ENCODE measurements around the gene AP3B1. TPM values are rescaled to one million over a fixed set of nuclear protein-coding genes. Genes with fewer than 3 reads are reported as not detected.

Gene AP3B1
- polyA plus RNA-seq, 1 of the 3 experiments (the other 2 are of a cell fraction), result 18.0 TPM

- H3K9me3 ChIP-seq, result no peaks in the 10 kb centered on the region
- WGBS (ENCODE audit: low lambda C conversion rate), result 79% methylated on average over 13 of the region's 13 CpGs
- ChIA-PET POLR2A (no interaction called here), CTCF (no interaction called here)
- no peaks in the 10 kb centered on the region for H3K9me2 ChIP-seq
- no peaks in the 10 kb centered on the region for H3K79me2 ChIP-seq (ENCODE audit: insufficient read depth)
- no peak for DNase-seq
- H3K4me2 ChIP-seq, result no peak overlapping the region
- no peaks in the 10 kb centered on the region for H3F3A ChIP-seq (replicated peaks; ENCODE audit: insufficient read depth)
- TF ChIP-seq, protein P1, sequence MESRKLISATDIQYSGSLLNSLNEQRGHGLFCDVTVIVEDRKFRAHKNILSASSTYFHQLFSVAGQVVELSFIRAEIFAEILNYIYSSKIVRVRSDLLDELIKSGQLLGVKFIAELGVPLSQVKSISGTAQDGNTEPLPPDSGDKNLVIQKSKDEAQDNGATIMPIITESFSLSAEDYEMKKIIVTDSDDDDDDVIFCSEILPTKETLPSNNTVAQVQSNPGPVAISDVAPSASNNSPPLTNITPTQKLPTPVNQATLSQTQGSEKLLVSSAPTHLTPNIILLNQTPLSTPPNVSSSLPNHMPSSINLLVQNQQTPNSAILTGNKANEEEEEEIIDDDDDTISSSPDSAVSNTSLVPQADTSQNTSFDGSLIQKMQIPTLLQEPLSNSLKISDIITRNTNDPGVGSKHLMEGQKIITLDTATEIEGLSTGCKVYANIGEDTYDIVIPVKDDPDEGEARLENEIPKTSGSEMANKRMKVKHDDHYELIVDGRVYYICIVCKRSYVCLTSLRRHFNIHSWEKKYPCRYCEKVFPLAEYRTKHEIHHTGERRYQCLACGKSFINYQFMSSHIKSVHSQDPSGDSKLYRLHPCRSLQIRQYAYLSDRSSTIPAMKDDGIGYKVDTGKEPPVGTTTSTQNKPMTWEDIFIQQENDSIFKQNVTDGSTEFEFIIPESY (IDR thresholded peaks at IDR 0.05; ENCODE audit: borderline replicate concordance, low read depth), result no peak
- no peak for TF ChIP-seq RCOR1 (IDR thresholded peaks at IDR 0.05; ENCODE audit: low read length)
- TF ChIP-seq MEF2A (IDR thresholded peaks at IDR 0.05; ENCODE audit: borderline replicate concordance, low read depth), result no peak
- no peak for TF ChIP-seq EZH2phosphoT487 (IDR thresholded peaks at IDR 0.05; ENCODE audit: borderline replicate concordance, low read depth)
- TF ChIP-seq, protein P2, sequence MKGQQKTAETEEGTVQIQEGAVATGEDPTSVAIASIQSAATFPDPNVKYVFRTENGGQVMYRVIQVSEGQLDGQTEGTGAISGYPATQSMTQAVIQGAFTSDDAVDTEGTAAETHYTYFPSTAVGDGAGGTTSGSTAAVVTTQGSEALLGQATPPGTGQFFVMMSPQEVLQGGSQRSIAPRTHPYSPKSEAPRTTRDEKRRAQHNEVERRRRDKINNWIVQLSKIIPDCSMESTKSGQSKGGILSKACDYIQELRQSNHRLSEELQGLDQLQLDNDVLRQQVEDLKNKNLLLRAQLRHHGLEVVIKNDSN (IDR thresholded peaks at IDR 0.05; ENCODE audit: borderline replicate concordance, low read depth), result no peak
- no peak for TF ChIP-seq NRF1 (IDR thresholded peaks at IDR 0.05; ENCODE audit: low read depth, low read length)
- TF ChIP-seq CHD2 (IDR thresholded peaks at IDR 0.05; ENCODE audit: low read length, partially characterized antibody), result no peak
- no peak for TF ChIP-seq NFIC (IDR thresholded peaks at IDR 0.05; ENCODE audit: borderline replicate concordance)
- TF ChIP-seq, protein P3, sequence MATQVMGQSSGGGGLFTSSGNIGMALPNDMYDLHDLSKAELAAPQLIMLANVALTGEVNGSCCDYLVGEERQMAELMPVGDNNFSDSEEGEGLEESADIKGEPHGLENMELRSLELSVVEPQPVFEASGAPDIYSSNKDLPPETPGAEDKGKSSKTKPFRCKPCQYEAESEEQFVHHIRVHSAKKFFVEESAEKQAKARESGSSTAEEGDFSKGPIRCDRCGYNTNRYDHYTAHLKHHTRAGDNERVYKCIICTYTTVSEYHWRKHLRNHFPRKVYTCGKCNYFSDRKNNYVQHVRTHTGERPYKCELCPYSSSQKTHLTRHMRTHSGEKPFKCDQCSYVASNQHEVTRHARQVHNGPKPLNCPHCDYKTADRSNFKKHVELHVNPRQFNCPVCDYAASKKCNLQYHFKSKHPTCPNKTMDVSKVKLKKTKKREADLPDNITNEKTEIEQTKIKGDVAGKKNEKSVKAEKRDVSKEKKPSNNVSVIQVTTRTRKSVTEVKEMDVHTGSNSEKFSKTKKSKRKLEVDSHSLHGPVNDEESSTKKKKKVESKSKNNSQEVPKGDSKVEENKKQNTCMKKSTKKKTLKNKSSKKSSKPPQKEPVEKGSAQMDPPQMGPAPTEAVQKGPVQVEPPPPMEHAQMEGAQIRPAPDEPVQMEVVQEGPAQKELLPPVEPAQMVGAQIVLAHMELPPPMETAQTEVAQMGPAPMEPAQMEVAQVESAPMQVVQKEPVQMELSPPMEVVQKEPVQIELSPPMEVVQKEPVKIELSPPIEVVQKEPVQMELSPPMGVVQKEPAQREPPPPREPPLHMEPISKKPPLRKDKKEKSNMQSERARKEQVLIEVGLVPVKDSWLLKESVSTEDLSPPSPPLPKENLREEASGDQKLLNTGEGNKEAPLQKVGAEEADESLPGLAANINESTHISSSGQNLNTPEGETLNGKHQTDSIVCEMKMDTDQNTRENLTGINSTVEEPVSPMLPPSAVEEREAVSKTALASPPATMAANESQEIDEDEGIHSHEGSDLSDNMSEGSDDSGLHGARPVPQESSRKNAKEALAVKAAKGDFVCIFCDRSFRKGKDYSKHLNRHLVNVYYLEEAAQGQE (IDR thresholded peaks at IDR 0.05; ENCODE audit: low read depth, low read length), result no peak
- no peak overlapping the region for H3K27ac ChIP-seq (ENCODE audit: low read depth in 2 of 2, low read length in 1 of 2)
- H3K4me3 ChIP-seq (ENCODE audit: low read depth in 2 of 2, low read length in 1 of 2), result no peak overlapping the region
- H3K27me3 ChIP-seq (ENCODE audit: insufficient read depth), result no peaks in the 10 kb centered on the region; the same call in 1 of the 2 replicates
- no peaks in the 10 kb centered on the region for H4K20me1 ChIP-seq (ENCODE audit: insufficient read depth)
- no peaks in the 10 kb centered on the region for H3K4me1 ChIP-seq (ENCODE audit: control insufficient read depth in 1 of 2, insufficient read depth in 2 of 2, low read depth in 1 of 2, low read length in 1 of 2)
- H2AFZ ChIP-seq (ENCODE audit: low read depth), result no peak overlapping the region
- H3K36me3 ChIP-seq (replicated peaks in 1 of 2; ENCODE audit: control insufficient read depth in 1 of 2, insufficient read depth in 2 of 2, low read length in 1 of 2), result no peaks in the 10 kb centered on the region
- H3K9ac ChIP-seq, result no peak overlapping the region
Measured at GRCh38 chr5:77957081-77957480, 337.4 kb downstream of the AP3B1 start.

- no peak overlapping the region for H3K4me3 ChIP-seq (ENCODE audit: low read depth in 2 of 2, low read length in 1 of 2)
- 22% methylated on average over 1 of the region's 1 CpG for WGBS (ENCODE audit: low lambda C conversion rate)
- H3K4me1 ChIP-seq (ENCODE audit: control insufficient read depth in 1 of 2, insufficient read depth in 2 of 2, low read depth in 1 of 2, low read length in 1 of 2), result no peaks in the 10 kb centered on the region
- no peaks in the 10 kb centered on the region for H3K79me2 ChIP-seq (ENCODE audit: insufficient read depth)
- no peak overlapping the region for H3K9ac ChIP-seq
- H3K36me3 ChIP-seq (replicated peaks in 1 of 2; ENCODE audit: control insufficient read depth in 1 of 2, insufficient read depth in 2 of 2, low read length in 1 of 2), result no peaks in the 10 kb centered on the region
- no peaks in the 10 kb centered on the region; the same call in 1 of the 2 replicates for H3K27me3 ChIP-seq (ENCODE audit: insufficient read depth)
- no peaks in the 10 kb centered on the region for H3K9me2 ChIP-seq
- no peaks in the 10 kb centered on the region for H4K20me1 ChIP-seq (ENCODE audit: insufficient read depth)
- TF ChIP-seq, protein P2 (IDR thresholded peaks at IDR 0.05; ENCODE audit: borderline replicate concordance, low read depth), result no peak
- no peak for TF ChIP-seq MEF2A (IDR thresholded peaks at IDR 0.05; ENCODE audit: borderline replicate concordance, low read depth)
- no peak for TF ChIP-seq RAD21 (IDR thresholded peaks at IDR 0.05; ENCODE audit: low read length)
- no peak for TF ChIP-seq TAF1 (IDR thresholded peaks at IDR 0.05; ENCODE audit: borderline replicate concordance, low read depth, low read length)
- TF ChIP-seq, protein P4, sequence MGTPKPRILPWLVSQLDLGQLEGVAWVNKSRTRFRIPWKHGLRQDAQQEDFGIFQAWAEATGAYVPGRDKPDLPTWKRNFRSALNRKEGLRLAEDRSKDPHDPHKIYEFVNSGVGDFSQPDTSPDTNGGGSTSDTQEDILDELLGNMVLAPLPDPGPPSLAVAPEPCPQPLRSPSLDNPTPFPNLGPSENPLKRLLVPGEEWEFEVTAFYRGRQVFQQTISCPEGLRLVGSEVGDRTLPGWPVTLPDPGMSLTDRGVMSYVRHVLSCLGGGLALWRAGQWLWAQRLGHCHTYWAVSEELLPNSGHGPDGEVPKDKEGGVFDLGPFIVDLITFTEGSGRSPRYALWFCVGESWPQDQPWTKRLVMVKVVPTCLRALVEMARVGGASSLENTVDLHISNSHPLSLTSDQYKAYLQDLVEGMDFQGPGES (IDR thresholded peaks at IDR 0.05; ENCODE audit: low read depth, low read length), result no peak
- no peak for TF ChIP-seq TEAD4 (IDR thresholded peaks at IDR 0.05; ENCODE audit: borderline replicate concordance, insufficient read depth)
- POLR2A ChIA-PET, result no interaction called here
- H3F3A ChIP-seq (replicated peaks; ENCODE audit: insufficient read depth), result no peaks in the 10 kb centered on the region
- no peak overlapping the region for H3K4me2 ChIP-seq
- no peaks in the 10 kb centered on the region for H3K9me3 ChIP-seq
- no peak overlapping the region for H2AFZ ChIP-seq (ENCODE audit: low read depth)
- CTCF ChIA-PET, result interaction anchor here (0.9 to 1.5 kb wide), 3 partner anchors 10 to 29 kb away, joined by 3 to 6 read pairs (median 4); no protein-coding TSS in a partner anchor
- no peak for DNase-seq
- H3K27ac ChIP-seq (ENCODE audit: low read depth in 2 of 2, low read length in 1 of 2), result no peak overlapping the region
Measured at GRCh38 chr5:77955577-77955976, 338.9 kb downstream of the AP3B1 start.
